ENCODE results near the gene TTLL5.

The TTLL5 gene

DNA sequence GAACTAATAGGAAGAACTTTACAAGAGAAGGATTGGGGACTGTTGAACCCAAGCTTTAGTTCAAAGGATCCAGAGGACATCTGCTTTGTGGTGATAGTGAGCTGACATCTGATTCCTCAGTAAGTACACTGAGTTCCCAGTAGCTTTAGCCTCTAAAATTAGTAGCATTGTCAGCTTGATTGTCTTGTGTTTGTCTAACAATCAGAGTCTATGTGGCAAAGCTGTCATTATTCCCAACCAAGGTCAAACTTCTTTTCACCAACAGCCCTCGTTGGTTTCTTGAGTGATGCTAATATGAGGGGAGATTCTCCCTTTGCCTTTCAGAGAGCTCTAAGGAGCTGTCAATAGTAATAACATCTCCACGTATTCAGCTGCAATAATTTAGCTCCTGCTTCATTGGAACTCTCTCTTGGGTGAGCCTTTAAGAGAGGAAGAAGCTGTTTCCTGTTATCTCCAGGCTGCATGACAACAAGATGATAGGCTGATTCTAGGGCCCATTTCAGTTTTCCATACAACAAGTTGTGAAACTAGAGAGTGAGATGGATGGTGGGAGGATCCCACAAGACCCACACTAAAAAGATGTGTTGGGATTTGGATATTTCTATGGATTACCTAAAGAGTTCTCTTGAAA lies 274.1 kb downstream of the TTLL5 start:
- Histone ChIP-seq H3K36me3 (ENCODE audit: control insufficient read depth in 1 of 2, insufficient read depth in 2 of 2, low read depth in 1 of 2, low read length in 2 of 2) (peaks cover 3 to 7% of the 10 kb centered on the region in 2 experiments), H3K9ac (ENCODE audit: low read length) (no peak overlapping the region), H2BK5ac (ENCODE audit: low read depth, low read length, poor library complexity, severe bottlenecking) (no peak overlapping the region), H3K4me1 (ENCODE audit: control insufficient read depth, insufficient read depth, low read depth, low read length) (peaks cover 1% of the 10 kb centered on the region), H3K23ac (ENCODE audit: low read length in 2 of 2) (no peak overlapping the region), H2AFZ (ENCODE audit: low read depth, low read length) (no peak overlapping the region), H2BK12ac (ENCODE audit: low read length in 2 of 2) (no peak overlapping the region), H2BK120ac (ENCODE audit: low read depth, low read length) (no peak overlapping the region), H3K14ac (ENCODE audit: low read length in 2 of 2) (no peak overlapping the region), H4K91ac (ENCODE audit: low read length) (no peak overlapping the region), H3K27me3 (ENCODE audit: control insufficient read depth in 1 of 2, insufficient read depth in 1 of 2, low read length in 2 of 2) (no peaks in the 10 kb centered on the region), H3K27ac (ENCODE audit: low read length, poor library complexity, severe bottlenecking) (no peak overlapping the region), H3K4ac (ENCODE audit: low read depth in 1 of 2, low read length in 2 of 2) (no peak overlapping the region), H3K79me1 (replicated peaks; ENCODE audit: low read length, poor library complexity, severe bottlenecking) (peaks cover 2% of the 10 kb centered on the region), H2AK5ac (ENCODE audit: low read length, severe bottlenecking) (no peak overlapping the region), H3K4me2 (ENCODE audit: low read length, poor library complexity, severe bottlenecking) (no peak overlapping the region), H3K9me3 (ENCODE audit: control insufficient read depth, low read length) (no peaks in the 10 kb centered on the region), H2BK15ac (ENCODE audit: low read depth, poor library complexity, severe bottlenecking) (no peak overlapping the region), H4K8ac (ENCODE audit: low read length) (no peak overlapping the region), H3K4me3 (ENCODE audit: insufficient read depth in 1 of 2, low read depth in 1 of 2, low read length in 2 of 2) (no peak overlapping the region), H3K18ac (ENCODE audit: low read depth in 1 of 2, low read length in 2 of 2) (no peak overlapping the region)
- WGBS: 63% methylated on average over 1 of the region's 2 CpGs
- no peak for DNase-seq

DNA sequence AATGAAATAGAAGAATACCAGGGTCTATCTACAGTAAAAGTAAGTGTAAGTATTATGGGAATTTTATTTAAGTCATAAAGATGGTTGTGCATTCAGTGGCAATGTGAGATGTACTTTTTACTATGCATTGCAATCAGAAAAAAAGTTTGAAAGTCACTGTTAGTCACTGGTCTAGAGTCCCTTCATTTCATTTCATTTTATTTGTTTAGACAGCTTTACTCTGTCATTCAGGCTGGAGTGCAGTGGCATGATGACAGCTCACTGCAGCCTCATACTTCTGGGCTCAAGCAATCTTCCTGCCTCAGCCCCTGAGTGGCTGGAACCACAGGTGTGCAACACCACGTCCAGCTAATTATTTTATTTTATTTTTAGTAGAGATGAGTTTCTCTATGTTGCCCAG lies 278.2 kb downstream of the TTLL5 start:
- no peak overlapping the region for H3K18ac ChIP-seq (ENCODE audit: low read depth in 1 of 2, low read length in 2 of 2)
- H2BK12ac ChIP-seq (ENCODE audit: low read length in 2 of 2): no peak overlapping the region
- no peaks in the 10 kb centered on the region for H3K9me3 ChIP-seq (ENCODE audit: control insufficient read depth, low read length)
- no peak overlapping the region for H4K8ac ChIP-seq (ENCODE audit: low read length)
- no peak overlapping the region for H2BK120ac ChIP-seq (ENCODE audit: low read depth, low read length)
- no peak overlapping the region for H3K4me2 ChIP-seq (ENCODE audit: low read length, poor library complexity, severe bottlenecking)
- H3K23ac ChIP-seq (ENCODE audit: low read length in 2 of 2): no peak overlapping the region
- no peak overlapping the region for H4K91ac ChIP-seq (ENCODE audit: low read length)
- H3K9ac ChIP-seq (ENCODE audit: low read length): no peak overlapping the region
- peaks cover 5% of the 10 kb centered on the region for H3K79me1 ChIP-seq (replicated peaks; ENCODE audit: low read length, poor library complexity, severe bottlenecking)
- no peak overlapping the region for H3K4ac ChIP-seq (ENCODE audit: low read depth in 1 of 2, low read length in 2 of 2)
- no peak overlapping the region for H2AK5ac ChIP-seq (ENCODE audit: low read length, severe bottlenecking)
- H3K27me3 ChIP-seq (ENCODE audit: control insufficient read depth in 1 of 2, insufficient read depth in 1 of 2, low read length in 2 of 2): no peaks in the 10 kb centered on the region
- no peak overlapping the region for H3K27ac ChIP-seq (ENCODE audit: low read length, poor library complexity, severe bottlenecking)
- no peak overlapping the region for H2BK15ac ChIP-seq (ENCODE audit: low read depth, poor library complexity, severe bottlenecking)
- H3K36me3 ChIP-seq (ENCODE audit: control insufficient read depth in 1 of 2, insufficient read depth in 2 of 2, low read depth in 1 of 2, low read length in 2 of 2): peaks cover 2 to 4% of the 10 kb centered on the region in 2 experiments
- H3K4me3 ChIP-seq (ENCODE audit: insufficient read depth in 1 of 2, low read depth in 1 of 2, low read length in 2 of 2): no peak overlapping the region
- no peak for DNase-seq
- H2BK5ac ChIP-seq (ENCODE audit: low read depth, low read length, poor library complexity, severe bottlenecking): no peak overlapping the region
- WGBS: 100% methylated on average over 1 of the region's 1 CpG
- peaks cover 1% of the 10 kb centered on the region for H3K4me1 ChIP-seq (ENCODE audit: control insufficient read depth, insufficient read depth, low read depth, low read length)
- H2AFZ ChIP-seq (ENCODE audit: low read depth, low read length): no peak overlapping the region
- no peak overlapping the region for H3K14ac ChIP-seq (ENCODE audit: low read length in 2 of 2)

DNA sequence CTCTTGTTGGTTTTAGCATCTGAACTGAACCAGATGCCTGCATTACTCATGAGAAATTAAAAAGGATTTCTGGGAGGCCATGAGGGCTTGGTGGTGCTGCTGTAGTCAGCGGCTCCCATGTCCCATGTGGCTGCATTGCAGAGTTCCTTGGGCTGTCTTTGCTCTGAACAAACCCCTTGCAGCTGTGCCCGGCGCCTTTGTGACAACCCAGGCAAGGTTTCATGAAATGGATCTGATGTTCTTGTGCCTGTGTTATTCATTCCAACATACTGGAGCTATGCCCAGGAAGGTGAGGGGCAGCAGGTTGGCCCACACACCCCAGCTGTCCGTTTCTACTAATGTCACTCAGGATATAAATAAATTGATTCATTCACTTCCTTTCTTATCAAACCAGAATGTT lies 280.0 kb downstream of the TTLL5 start:
- peaks cover 4 to 9% of the 10 kb centered on the region in 2 experiments for H3K36me3 ChIP-seq (ENCODE audit: control insufficient read depth in 1 of 2, insufficient read depth in 2 of 2, low read depth in 1 of 2, low read length in 2 of 2)
- H3K27me3 ChIP-seq (ENCODE audit: control insufficient read depth in 1 of 2, insufficient read depth in 1 of 2, low read length in 2 of 2): no peaks in the 10 kb centered on the region
- 95% methylated on average over 4 of the region's 4 CpGs for WGBS
- no peak overlapping the region for H3K4ac ChIP-seq (ENCODE audit: low read depth in 1 of 2, low read length in 2 of 2)
- no peak overlapping the region for H2AK5ac ChIP-seq (ENCODE audit: low read length, severe bottlenecking)
- H2BK5ac ChIP-seq (ENCODE audit: low read depth, low read length, poor library complexity, severe bottlenecking): peak overlapping the region; percentile 62
- H2BK12ac ChIP-seq (ENCODE audit: low read length in 2 of 2): no peak overlapping the region
- no peak overlapping the region for H3K18ac ChIP-seq (ENCODE audit: low read depth in 1 of 2, low read length in 2 of 2)
- no peak overlapping the region for H2AFZ ChIP-seq (ENCODE audit: low read depth, low read length)
- no peak overlapping the region for H3K23ac ChIP-seq (ENCODE audit: low read length in 2 of 2)
- no peak overlapping the region for H4K8ac ChIP-seq (ENCODE audit: low read length)
- H3K9ac ChIP-seq (ENCODE audit: low read length): no peak overlapping the region
- no peak overlapping the region for H3K4me3 ChIP-seq (ENCODE audit: insufficient read depth in 1 of 2, low read depth in 1 of 2, low read length in 2 of 2)
- no peak overlapping the region for H3K14ac ChIP-seq (ENCODE audit: low read length in 2 of 2)
- peaks cover 5% of the 10 kb centered on the region for H3K79me1 ChIP-seq (replicated peaks; ENCODE audit: low read length, poor library complexity, severe bottlenecking)
- H3K4me2 ChIP-seq (ENCODE audit: low read length, poor library complexity, severe bottlenecking): no peak overlapping the region
- no peak overlapping the region for H2BK15ac ChIP-seq (ENCODE audit: low read depth, poor library complexity, severe bottlenecking)
- no peak overlapping the region for H3K27ac ChIP-seq (ENCODE audit: low read length, poor library complexity, severe bottlenecking)
- no peak overlapping the region for H4K91ac ChIP-seq (ENCODE audit: low read length)
- H3K9me3 ChIP-seq (ENCODE audit: control insufficient read depth, low read length): no peaks in the 10 kb centered on the region
- DNase-seq: no peak
- H3K4me1 ChIP-seq (ENCODE audit: control insufficient read depth, insufficient read depth, low read depth, low read length): peaks cover 1% of the 10 kb centered on the region
- no peak overlapping the region for H2BK120ac ChIP-seq (ENCODE audit: low read depth, low read length)

DNA sequence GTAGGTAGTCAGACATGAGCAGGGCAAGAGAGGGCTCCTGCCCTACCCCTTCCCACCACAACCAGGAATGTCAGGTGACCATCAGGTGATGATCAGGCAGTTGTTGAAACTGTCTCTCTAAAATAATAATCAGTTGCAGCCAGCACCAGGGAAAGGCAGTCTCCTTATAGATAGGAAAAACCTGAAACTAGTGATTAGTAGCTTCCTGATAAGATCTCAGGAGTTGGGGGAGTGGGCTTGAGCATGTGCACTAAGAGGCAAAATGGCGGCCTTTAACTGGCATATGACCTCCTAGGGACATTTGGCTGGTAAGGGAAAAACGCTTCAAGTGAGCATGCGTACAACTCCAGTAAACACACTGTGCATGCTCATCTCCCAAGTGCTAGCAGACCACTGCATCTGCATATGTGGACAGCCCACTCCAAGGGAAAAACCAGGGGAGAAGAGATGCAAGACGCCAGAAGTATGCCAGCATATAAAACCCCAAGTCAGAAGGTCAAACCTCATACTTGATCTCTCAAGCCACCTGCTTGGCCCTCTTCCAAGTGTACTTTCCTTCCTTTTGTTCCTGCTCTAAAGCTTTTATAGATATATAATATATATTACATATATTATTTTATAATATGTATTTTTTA lies 283.7 kb downstream of the TTLL5 start:
- H3K18ac ChIP-seq (ENCODE audit: low read depth in 1 of 2, low read length in 2 of 2): no peak overlapping the region
- no peak overlapping the region for H3K27ac ChIP-seq (ENCODE audit: low read length, poor library complexity, severe bottlenecking)
- H2BK15ac ChIP-seq (ENCODE audit: low read depth, poor library complexity, severe bottlenecking): no peak overlapping the region
- H2BK5ac ChIP-seq (ENCODE audit: low read depth, low read length, poor library complexity, severe bottlenecking): no peak overlapping the region
- no peak overlapping the region for H3K9ac ChIP-seq (ENCODE audit: low read length)
- no peak overlapping the region for H3K4me3 ChIP-seq (ENCODE audit: insufficient read depth in 1 of 2, low read depth in 1 of 2, low read length in 2 of 2)
- WGBS: 100% methylated on average over 3 of the region's 4 CpGs
- no peak overlapping the region for H2AFZ ChIP-seq (ENCODE audit: low read depth, low read length)
- H3K4me1 ChIP-seq (ENCODE audit: control insufficient read depth, insufficient read depth, low read depth, low read length): no peaks in the 10 kb centered on the region
- no peak overlapping the region for H2AK5ac ChIP-seq (ENCODE audit: low read length, severe bottlenecking)
- peaks cover 6% of the 10 kb centered on the region for H3K79me1 ChIP-seq (replicated peaks; ENCODE audit: low read length, poor library complexity, severe bottlenecking)
- H3K36me3 ChIP-seq (ENCODE audit: control insufficient read depth in 1 of 2, insufficient read depth in 2 of 2, low read depth in 1 of 2, low read length in 2 of 2): peaks cover 4 to 9% of the 10 kb centered on the region in 2 experiments
- no peak overlapping the region for H2BK120ac ChIP-seq (ENCODE audit: low read depth, low read length)
- no peak overlapping the region for H4K8ac ChIP-seq (ENCODE audit: low read length)
- no peak for DNase-seq
- no peaks in the 10 kb centered on the region for H3K9me3 ChIP-seq (ENCODE audit: control insufficient read depth, low read length)
- H3K23ac ChIP-seq (ENCODE audit: low read length in 2 of 2): no peak overlapping the region
- no peak overlapping the region for H2BK12ac ChIP-seq (ENCODE audit: low read length in 2 of 2)
- no peaks in the 10 kb centered on the region for H3K27me3 ChIP-seq (ENCODE audit: control insufficient read depth in 1 of 2, insufficient read depth in 1 of 2, low read length in 2 of 2)
- H4K91ac ChIP-seq (ENCODE audit: low read length): no peak overlapping the region
- no peak overlapping the region for H3K4me2 ChIP-seq (ENCODE audit: low read length, poor library complexity, severe bottlenecking)
- no peak overlapping the region for H3K4ac ChIP-seq (ENCODE audit: low read depth in 1 of 2, low read length in 2 of 2)
- H3K14ac ChIP-seq (ENCODE audit: low read length in 2 of 2): no peak overlapping the region
